PFSK-1 (cell line): ENCODE data around the gene ZNF407.

ENCODE experiments used
- FOXP2 ChIP-seq: optimal IDR thresholded peaks from 2 replicates; pipeline ENCODE3; 2011; ENCODE audit warnings: borderline replicate concordance, control low read depth, inconsistent platforms; ENCODE audit not compliant: insufficient read depth; ENCODE audit errors: extremely low read length, extremely low read depth
- POLR2AphosphoS5 ChIP-seq: IDR thresholded peaks from 2 replicates; pipeline ENCODE4 v1.6.1; 2012; ENCODE audit warnings: low read depth, mild to moderate bottlenecking, control low read depth, low read length, moderate library complexity
- REST ChIP-seq, 2 experiments: IDR thresholded peaks; 2 replicates each; pipeline versions ENCODE4 v1.6.1 to v1.8.0; 2011 to 2012; ENCODE audit warnings: low read depth in 2 of 2, low read length in 2 of 2, control low read depth in 1 of 2, inconsistent platforms in 1 of 2, mild to moderate bottlenecking in 1 of 2, moderate library complexity in 1 of 2; ENCODE audit not compliant: insufficient read depth in 1 of 2
- SIN3A ChIP-seq: IDR thresholded peaks from 2 replicates; pipeline ENCODE4 v1.6.1; 2012; ENCODE audit warnings: mild to moderate bottlenecking, low read length, moderate library complexity, borderline replicate concordance; ENCODE audit not compliant: insufficient read depth
- TAF1 ChIP-seq: IDR thresholded peaks from 2 replicates; pipeline ENCODE4 v1.6.1; 2012; ENCODE audit warnings: low read length, control low read depth, borderline replicate concordance; ENCODE audit not compliant: insufficient read depth

Gene ZNF407

GRCh38 chr18:74563999-74564398 lies 33.7 kb upstream of the ZNF407 start:
- TF ChIP-seq REST (IDR thresholded peaks at IDR 0.05; ENCODE audit: insufficient read depth in 1 of 2, low read depth in 2 of 2, low read length in 2 of 2) (no peak), FOXP2 (no peak), TAF1 (no peak), SIN3A (no peak), POLR2AphosphoS5 (no peak)

GRCh38 chr18:74567822-74568221 lies 29.8 kb upstream of the ZNF407 start:
- TF ChIP-seq REST (IDR thresholded peaks at IDR 0.05; ENCODE audit: insufficient read depth in 1 of 2, low read depth in 2 of 2, low read length in 2 of 2) (no peak), POLR2AphosphoS5 (no peak), FOXP2 (no peak), SIN3A (no peak), TAF1 (no peak)

GRCh38 chr18:74569401-74569800 lies 28.3 kb upstream of the ZNF407 start:
- TF ChIP-seq SIN3A: no peak
- no peak for TF ChIP-seq POLR2AphosphoS5
- TF ChIP-seq TAF1: no peak
- no peak for TF ChIP-seq REST (IDR thresholded peaks at IDR 0.05; ENCODE audit: insufficient read depth in 1 of 2, low read depth in 2 of 2, low read length in 2 of 2)
- no peak for TF ChIP-seq FOXP2

- TF ChIP-seq TAF1: no peak
- no peak for TF ChIP-seq FOXP2
- no peak for TF ChIP-seq REST (IDR thresholded peaks at IDR 0.05; ENCODE audit: insufficient read depth in 1 of 2, low read depth in 2 of 2, low read length in 2 of 2)
- TF ChIP-seq POLR2AphosphoS5: no peak
- no peak for TF ChIP-seq SIN3A
Observed at GRCh38 chr18:74570266-74570665, 27.4 kb upstream of the ZNF407 start.
